ENCODE measurements around the gene SEMA4B. TPM values are rescaled to one million over a fixed set of nuclear protein-coding genes. Genes with fewer than 3 reads are reported as not detected.
A peak's percentile ranks its signal among the peaks of the same experiment; 100 is the strongest.

SEMA4B gene
- total RNA-seq, 4 donors from 2014 or later: 18.7 to 44.9 (median 41.9) TPM

DNA sequence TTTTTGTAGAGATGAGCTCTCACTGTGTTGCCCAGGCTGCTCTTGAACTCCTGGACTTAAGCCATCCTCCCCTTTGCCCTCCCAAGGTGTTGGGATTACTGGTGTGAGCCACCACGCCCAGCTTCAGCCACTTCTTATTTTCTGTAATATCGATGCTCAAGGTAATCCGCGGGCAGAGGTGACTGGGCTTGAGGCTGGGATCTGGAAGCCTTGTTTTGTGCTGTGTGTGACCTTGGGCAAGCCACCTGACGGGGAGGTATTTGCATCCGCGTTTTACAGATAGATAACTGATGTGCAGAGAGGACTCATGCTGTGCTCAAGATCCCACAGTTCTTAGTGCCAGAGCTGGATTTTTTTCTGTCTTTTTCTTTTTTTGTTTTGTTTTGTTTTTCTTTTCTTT, 27.8 kb upstream of the SEMA4B start:
- Histone ChIP-seq H3K27ac (peak overlapping the region; percentile 24 to 95 (median 76)), H3K4me1 (peaks cover 0 to 40% (median 14%) of the 10 kb centered on the region in 3 donors), H3K9me3 (no peaks in the 10 kb centered on the region), H3K27me3 (no peaks in the 10 kb centered on the region), H3K4me3 (no peak overlapping the region), H3K36me3 (no peaks in the 10 kb centered on the region)
- WGBS, 2 donors (ENCODE audit: low coverage in 1 of 2): 77 to 82% methylated on average over 7 of the region's 7 CpGs
- no peak for ATAC-seq
- TF ChIP-seq, protein P1, sequence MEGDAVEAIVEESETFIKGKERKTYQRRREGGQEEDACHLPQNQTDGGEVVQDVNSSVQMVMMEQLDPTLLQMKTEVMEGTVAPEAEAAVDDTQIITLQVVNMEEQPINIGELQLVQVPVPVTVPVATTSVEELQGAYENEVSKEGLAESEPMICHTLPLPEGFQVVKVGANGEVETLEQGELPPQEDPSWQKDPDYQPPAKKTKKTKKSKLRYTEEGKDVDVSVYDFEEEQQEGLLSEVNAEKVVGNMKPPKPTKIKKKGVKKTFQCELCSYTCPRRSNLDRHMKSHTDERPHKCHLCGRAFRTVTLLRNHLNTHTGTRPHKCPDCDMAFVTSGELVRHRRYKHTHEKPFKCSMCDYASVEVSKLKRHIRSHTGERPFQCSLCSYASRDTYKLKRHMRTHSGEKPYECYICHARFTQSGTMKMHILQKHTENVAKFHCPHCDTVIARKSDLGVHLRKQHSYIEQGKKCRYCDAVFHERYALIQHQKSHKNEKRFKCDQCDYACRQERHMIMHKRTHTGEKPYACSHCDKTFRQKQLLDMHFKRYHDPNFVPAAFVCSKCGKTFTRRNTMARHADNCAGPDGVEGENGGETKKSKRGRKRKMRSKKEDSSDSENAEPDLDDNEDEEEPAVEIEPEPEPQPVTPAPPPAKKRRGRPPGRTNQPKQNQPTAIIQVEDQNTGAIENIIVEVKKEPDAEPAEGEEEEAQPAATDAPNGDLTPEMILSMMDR (IDR thresholded peaks at IDR 0.05): no peak
- TF ChIP-seq POLR2A (IDR thresholded peaks at IDR 0.05): no peak
- TF ChIP-seq EP300 (IDR thresholded peaks at IDR 0.05): no peak
- TF ChIP-seq POLR2AphosphoS5 (IDR thresholded peaks at IDR 0.05): no peak

DNA sequence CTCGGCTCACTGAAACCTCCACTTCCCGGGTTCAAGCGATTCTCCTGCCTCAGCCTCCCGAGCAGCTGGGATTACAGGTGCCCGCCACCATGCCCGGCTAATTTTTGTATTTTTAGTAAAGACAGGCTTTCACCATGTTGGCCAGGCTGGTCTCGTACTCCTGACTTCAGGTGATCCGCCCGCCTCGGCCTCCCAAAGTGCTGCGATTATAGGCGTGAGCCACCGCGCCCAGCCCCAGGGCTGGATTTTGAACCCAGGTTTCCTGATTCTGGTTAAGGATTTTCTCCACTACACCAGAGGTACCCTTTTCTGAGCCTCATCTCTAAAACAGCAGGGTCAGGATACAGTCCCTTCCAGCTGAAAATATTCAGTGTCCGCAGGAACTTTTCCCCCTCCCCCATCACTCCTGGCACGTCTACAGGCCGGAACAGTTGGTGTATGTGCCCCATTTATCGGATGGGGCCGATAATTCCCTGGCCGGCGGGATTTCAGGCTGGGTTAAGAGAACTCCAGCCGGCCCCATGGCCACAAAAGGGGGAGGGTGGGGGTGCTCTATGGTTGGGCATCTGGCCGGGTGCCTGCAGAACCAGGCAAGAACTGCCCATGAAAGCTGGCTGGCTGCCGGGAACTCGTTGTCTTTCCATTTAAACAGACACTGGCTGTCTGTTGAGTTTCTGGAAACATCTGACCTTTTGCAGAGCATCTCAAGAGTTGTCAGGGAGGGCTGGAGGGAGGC, 26.8 kb upstream of the SEMA4B start:
- Histone ChIP-seq H3K4me1 (peaks cover 0 to 40% (median 14%) of the 10 kb centered on the region in 3 donors), H3K27me3 (no peaks in the 10 kb centered on the region), H3K9me3 (no peaks in the 10 kb centered on the region), H3K27ac (peak overlapping the region; percentile 88 to 97 (median 96)), H3K4me3 (peak overlapping the region in 1 of 2 donors; percentile 32), H3K36me3 (no peaks in the 10 kb centered on the region)
- TF ChIP-seq POLR2AphosphoS5 (IDR thresholded peaks at IDR 0.05): peak; percentile 94
- TF ChIP-seq, protein P1 (IDR thresholded peaks at IDR 0.05): no peak
- TF ChIP-seq EP300 (IDR thresholded peaks at IDR 0.05): peak; percentile 49
- 17 to 27% methylated on average over 3 to 6 of the region's 25 CpGs for WGBS, 2 donors (ENCODE audit: low coverage in 1 of 2)
- ATAC-seq: peak; percentile 87

DNA sequence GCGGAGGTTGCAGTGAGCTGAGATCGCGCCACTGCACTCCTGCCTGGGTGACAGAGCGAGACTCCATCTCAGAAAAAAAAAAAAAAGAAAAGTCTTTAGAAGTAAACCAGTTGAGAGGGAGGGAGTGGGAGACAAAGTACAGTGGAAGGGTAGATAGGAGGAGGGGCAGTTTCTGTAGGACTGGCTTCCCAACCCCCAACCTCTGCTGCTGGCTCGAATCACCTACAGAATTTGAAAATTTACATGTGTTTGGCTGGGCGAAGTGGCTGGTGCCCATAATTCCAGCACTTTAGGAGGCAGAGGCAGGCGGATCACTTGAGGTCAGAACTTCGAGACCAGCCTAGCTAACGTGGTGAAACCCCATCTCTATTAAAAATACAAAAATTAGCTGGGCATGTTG, 24.1 kb upstream of the SEMA4B start:
- Histone ChIP-seq H3K4me3 (no peak overlapping the region), H3K36me3 (no peaks in the 10 kb centered on the region), H3K27me3 (no peaks in the 10 kb centered on the region), H3K9me3 (no peaks in the 10 kb centered on the region), H3K27ac (peak overlapping the region in 3 of 4 donors; percentile 2 to 95 (median 88)), H3K4me1 (peaks cover 0 to 45% (median 14%) of the 10 kb centered on the region in 3 donors)
- no peak for TF ChIP-seq POLR2AphosphoS5 (IDR thresholded peaks at IDR 0.05)
- no peak for TF ChIP-seq EP300 (IDR thresholded peaks at IDR 0.05)
- TF ChIP-seq, protein P1 (IDR thresholded peaks at IDR 0.05): no peak
- no peak for TF ChIP-seq POLR2A (IDR thresholded peaks at IDR 0.05)
- WGBS, 2 donors (ENCODE audit: low coverage in 1 of 2): 79 to 95% methylated on average over 6 to 9 of the region's 9 CpGs
- no peak for ATAC-seq

DNA sequence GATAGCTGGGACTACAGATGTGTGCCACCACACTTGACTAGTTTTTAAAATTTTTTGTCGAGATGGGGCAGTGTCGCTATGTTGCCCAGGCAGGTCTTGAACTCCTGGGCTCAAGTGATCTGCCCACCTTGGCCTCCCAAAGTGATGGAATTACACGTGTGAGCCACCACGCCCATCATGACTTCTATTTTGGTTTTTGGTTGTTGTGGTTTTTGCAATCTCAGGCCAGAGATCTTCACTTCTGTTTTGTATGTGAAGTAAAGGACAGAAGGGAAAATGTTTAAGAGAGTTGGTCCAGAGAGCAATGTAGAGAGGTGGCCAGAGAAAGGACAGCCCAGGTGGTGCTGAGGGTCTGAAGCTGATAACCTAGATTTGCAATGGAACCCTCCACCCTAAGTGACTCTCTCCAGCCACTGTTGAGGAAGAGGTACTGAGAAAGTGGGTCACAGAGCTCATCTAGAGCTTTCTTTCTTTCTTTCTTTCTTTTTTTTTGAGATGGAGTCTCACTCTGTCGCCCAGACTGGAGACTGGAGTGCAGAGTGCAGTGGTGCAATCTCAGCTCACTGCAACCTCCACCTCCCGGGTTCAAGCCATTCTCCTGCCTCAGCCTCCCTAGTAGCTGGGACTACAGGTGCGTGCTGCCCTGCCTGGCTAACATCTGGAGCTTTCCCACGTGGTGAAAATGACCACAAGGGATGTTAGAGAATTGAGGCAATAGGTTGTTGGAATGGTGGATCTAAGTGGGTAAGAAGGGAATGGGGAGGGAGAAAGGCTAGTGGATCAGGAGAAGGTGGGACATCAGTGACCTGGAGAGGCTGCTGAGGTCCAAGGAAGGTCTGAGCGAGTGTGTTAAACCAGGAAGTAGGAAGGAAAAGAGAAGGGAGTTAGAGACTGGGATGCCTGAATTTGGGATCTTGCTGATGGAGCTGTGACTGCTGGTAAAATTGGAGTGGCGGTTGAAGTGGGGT, 22.4 kb upstream of the SEMA4B start:
- no peaks in the 10 kb centered on the region for H3K36me3 ChIP-seq
- H3K9me3 ChIP-seq: no peaks in the 10 kb centered on the region
- ATAC-seq: no peak
- no peaks in the 10 kb centered on the region for H3K27me3 ChIP-seq
- no peak overlapping the region for H3K4me3 ChIP-seq
- H3K27ac ChIP-seq: peak overlapping the region in 1 of 4 donors; percentile 23
- 70 to 85% methylated on average over 2 to 8 of the region's 10 CpGs for WGBS, 2 donors (ENCODE audit: low coverage in 1 of 2)
- no peak for TF ChIP-seq POLR2A (IDR thresholded peaks at IDR 0.05)
- TF ChIP-seq, protein P1 (IDR thresholded peaks at IDR 0.05): no peak
- TF ChIP-seq POLR2AphosphoS5 (IDR thresholded peaks at IDR 0.05): no peak
- no peak for TF ChIP-seq EP300 (IDR thresholded peaks at IDR 0.05)
- H3K4me1 ChIP-seq: peaks cover 0 to 57% (median 14%) of the 10 kb centered on the region in 3 donors
